Astrocyte (in vitro differentiated cells and primary cell): ENCODE measurements around the gene ARL4C. TPM values are rescaled to one million over a fixed set of nuclear protein-coding genes. Genes with fewer than 3 reads are reported as not detected.

Source experiments
- DNase-seq: peaks from one replicate; pipeline ENCODE4 v3.0.0-alpha.2; 2010; ENCODE audit warnings: low read depth
- FAIRE-seq: peaks from 2 replicates; lab custom pipeline; 2011; peaks lifted over from hg19 to GRCh38; lab: Jason Lieb, UNC
- H2AFZ ChIP-seq: 2 replicates; pipeline ENCODE4 v1.6.0; 2012; ENCODE audit warnings: low read depth, low read length, inconsistent platforms
- H3K27ac ChIP-seq: 2 replicates; pipeline ENCODE4 v1.5.1; 2011; ENCODE audit warnings: low read depth, low read length, inconsistent platforms
- H3K27me3 ChIP-seq: 2 replicates; pipeline ENCODE4 v1.6.0; 2011; ENCODE audit warnings: low read length, inconsistent platforms; ENCODE audit not compliant: insufficient read depth
- H3K36me3 ChIP-seq: 2 replicates; pipeline ENCODE4 v1.5.1; 2011; ENCODE audit warnings: low read length, inconsistent platforms; ENCODE audit not compliant: insufficient read depth
- H3K4me1 ChIP-seq: 2 replicates; pipeline ENCODE4 v1.5.1; 2011; ENCODE audit warnings: low read length, inconsistent platforms; ENCODE audit not compliant: insufficient read depth
- H3K4me2 ChIP-seq: 2 replicates; pipeline ENCODE4 v1.6.0; 2012; ENCODE audit warnings: low read length, inconsistent platforms
- H3K4me3 ChIP-seq: 2 replicates; pipeline ENCODE4 v1.5.1; 2011; ENCODE audit warnings: low read depth, mild to moderate bottlenecking, low read length, inconsistent platforms; ENCODE audit not compliant: insufficient read depth
- H3K79me2 ChIP-seq: 2 replicates; pipeline ENCODE4 v1.6.0; 2012; ENCODE audit warnings: mild to moderate bottlenecking, low read length, inconsistent platforms; ENCODE audit not compliant: insufficient read depth
- H3K9ac ChIP-seq: 2 replicates; pipeline ENCODE4 v1.6.0; 2012; ENCODE audit warnings: mild to moderate bottlenecking, low read length, inconsistent platforms
- H3K9me3 ChIP-seq: 2 replicates; pipeline ENCODE4 v1.5.1; 2012; ENCODE audit warnings: low read depth, mild to moderate bottlenecking, low read length, inconsistent platforms; ENCODE audit not compliant: insufficient read depth
- H4K20me1 ChIP-seq: 2 replicates; pipeline ENCODE4 v1.6.0; 2012; ENCODE audit warnings: low read length, inconsistent platforms; ENCODE audit not compliant: insufficient read depth
- H3K27ac Mint-ChIP-seq: one replicate; pipeline ENCODE4 v1.8.0; 2021; ENCODE audit warnings: mild to moderate bottlenecking, mixed read lengths; ENCODE audit not compliant: unreplicated experiment
- H3K27me3 Mint-ChIP-seq: one replicate; pipeline ENCODE4 v1.8.0; 2021; ENCODE audit warnings: low read depth, mixed read lengths; ENCODE audit not compliant: unreplicated experiment
- H3K36me3 Mint-ChIP-seq: one replicate; pipeline ENCODE4 v1.8.0; 2021; ENCODE audit warnings: low read depth, mixed read lengths; ENCODE audit not compliant: unreplicated experiment
- H3K4me1 Mint-ChIP-seq: one replicate; pipeline ENCODE4 v1.8.0; 2021; ENCODE audit warnings: low read depth, mixed read lengths; ENCODE audit not compliant: unreplicated experiment
- H3K4me3 Mint-ChIP-seq: one replicate; pipeline ENCODE4 v1.8.0; 2021; ENCODE audit warnings: mild to moderate bottlenecking, moderate library complexity, mixed read lengths; ENCODE audit not compliant: unreplicated experiment
- H3K9me3 Mint-ChIP-seq: one replicate; pipeline ENCODE4 v1.8.0; 2021; ENCODE audit warnings: mild to moderate bottlenecking, mixed read lengths; ENCODE audit not compliant: unreplicated experiment
- EZH2 ChIP-seq: IDR thresholded peaks from 2 replicates; pipeline ENCODE4 v1.6.1; 2012; ENCODE audit warnings: mild to moderate bottlenecking, low read length, inconsistent platforms; ENCODE audit not compliant: insufficient read depth
- total RNA-seq: library from RNA; stranded (reverse); gene quantifications from 2 replicates; pipeline ENCODE4 v1.2.1, GENCODE V29; 2021
- TF ChIP-seq, protein P1 (sequence below): IDR thresholded peaks from 2 replicates; pipeline ENCODE4 v1.5.1; 2011; ENCODE audit warnings: low read depth, mild to moderate bottlenecking, inconsistent platforms, low read length, moderate library complexity; ENCODE audit not compliant: insufficient read depth

The ARL4C gene
- total RNA-seq, 1 donor from 2014 or later = 70.7 TPM

DNA sequence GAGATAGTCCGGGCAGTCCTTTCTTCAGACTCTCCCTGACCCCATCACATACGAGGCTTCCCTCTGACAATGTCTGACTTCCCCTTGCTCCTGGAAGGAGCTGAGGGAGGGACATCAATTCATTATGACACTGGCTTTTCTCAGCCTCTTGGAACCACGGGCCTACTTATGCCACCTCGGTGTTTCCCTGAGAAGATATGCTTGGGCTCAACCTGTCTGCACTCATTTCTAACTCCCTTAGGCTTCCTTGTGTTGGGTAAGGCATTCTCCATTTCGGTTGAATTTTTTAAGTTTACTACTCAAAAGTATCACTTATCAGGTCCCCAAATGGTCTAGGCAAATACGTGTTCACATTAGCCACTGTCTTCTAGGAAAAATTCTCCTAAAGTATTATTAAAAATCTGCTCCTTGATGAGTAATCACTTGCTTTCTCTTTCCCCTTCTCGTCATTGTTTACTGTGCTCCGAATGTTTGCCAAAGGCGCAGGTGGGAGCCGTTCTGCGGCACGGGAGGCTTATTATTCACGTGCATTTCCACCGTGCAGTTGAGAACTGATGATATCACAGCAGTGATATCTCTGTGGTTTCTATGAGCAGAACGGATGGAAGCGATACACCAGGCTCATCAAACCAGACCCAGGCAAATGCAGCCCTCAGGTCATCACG is 33.1 kb downstream of the ARL4C start:
- FAIRE-seq = no peak
- Histone ChIP-seq H3K9me3 (peaks cover 8% of the 10 kb centered on the region), H4K20me1 (no peaks in the 10 kb centered on the region), H2AFZ (no peak overlapping the region), H3K4me3 (no peak overlapping the region), H3K36me3 (no peaks in the 10 kb centered on the region), H3K27ac (no peak overlapping the region), H3K9ac (no peak overlapping the region), H3K27me3 (no peaks in the 10 kb centered on the region), H3K79me2 (no peaks in the 10 kb centered on the region), H3K4me1 (no peaks in the 10 kb centered on the region), H3K4me2 (no peak overlapping the region)
- H3K27ac Mint-ChIP-seq = no peak overlapping the region
- DNase-seq = no peak
- H3K4me3 Mint-ChIP-seq = no peak overlapping the region
- H3K36me3 Mint-ChIP-seq = peaks cover 2% of the 10 kb centered on the region
- peaks cover 16% of the 10 kb centered on the region for H3K9me3 Mint-ChIP-seq
- TF ChIP-seq, protein P1, sequence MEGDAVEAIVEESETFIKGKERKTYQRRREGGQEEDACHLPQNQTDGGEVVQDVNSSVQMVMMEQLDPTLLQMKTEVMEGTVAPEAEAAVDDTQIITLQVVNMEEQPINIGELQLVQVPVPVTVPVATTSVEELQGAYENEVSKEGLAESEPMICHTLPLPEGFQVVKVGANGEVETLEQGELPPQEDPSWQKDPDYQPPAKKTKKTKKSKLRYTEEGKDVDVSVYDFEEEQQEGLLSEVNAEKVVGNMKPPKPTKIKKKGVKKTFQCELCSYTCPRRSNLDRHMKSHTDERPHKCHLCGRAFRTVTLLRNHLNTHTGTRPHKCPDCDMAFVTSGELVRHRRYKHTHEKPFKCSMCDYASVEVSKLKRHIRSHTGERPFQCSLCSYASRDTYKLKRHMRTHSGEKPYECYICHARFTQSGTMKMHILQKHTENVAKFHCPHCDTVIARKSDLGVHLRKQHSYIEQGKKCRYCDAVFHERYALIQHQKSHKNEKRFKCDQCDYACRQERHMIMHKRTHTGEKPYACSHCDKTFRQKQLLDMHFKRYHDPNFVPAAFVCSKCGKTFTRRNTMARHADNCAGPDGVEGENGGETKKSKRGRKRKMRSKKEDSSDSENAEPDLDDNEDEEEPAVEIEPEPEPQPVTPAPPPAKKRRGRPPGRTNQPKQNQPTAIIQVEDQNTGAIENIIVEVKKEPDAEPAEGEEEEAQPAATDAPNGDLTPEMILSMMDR = no peak
- no peak for TF ChIP-seq EZH2
- H3K27me3 Mint-ChIP-seq = peaks cover 8% of the 10 kb centered on the region
- peaks cover 2% of the 10 kb centered on the region for H3K4me1 Mint-ChIP-seq

DNA sequence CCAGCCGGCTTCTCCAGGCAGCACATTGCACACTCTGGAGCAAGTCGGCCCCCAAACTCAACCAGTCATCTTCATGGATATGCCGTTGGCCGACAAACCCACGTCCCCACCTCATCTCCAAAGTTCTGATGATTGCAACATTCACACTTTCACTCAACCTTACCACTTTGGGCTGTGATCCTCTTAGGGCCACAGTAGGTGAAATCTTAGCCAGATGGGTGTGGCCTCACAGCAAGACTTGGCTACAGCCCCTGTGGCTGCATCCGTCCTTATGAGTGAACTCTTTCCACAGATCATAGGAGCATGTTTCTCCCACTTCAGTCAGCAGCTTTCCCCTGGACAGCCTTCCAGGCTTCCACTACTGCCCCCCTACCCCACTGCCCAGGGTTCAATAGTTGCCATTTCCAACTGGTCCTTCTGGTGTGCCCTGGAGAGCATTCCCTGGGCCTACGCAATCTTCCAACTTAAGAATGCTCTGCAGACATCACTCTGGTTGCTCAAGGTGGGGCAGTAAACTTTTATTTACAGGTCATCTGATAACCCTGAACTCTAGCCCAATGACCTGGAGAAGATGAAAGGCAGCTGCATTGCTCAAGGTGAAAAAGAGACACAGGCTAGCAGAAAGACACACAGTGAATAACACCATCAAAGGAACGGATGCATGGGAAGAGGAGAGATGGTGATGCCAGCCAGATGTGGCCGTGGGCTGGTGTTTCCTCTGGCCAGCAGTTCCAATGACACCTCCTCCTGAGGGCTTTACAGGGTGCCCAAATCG is 34.5 kb downstream of the ARL4C start:
- Histone ChIP-seq H2AFZ (no peak overlapping the region), H3K27ac (no peak overlapping the region), H3K36me3 (no peaks in the 10 kb centered on the region), H4K20me1 (no peaks in the 10 kb centered on the region), H3K79me2 (no peaks in the 10 kb centered on the region), H3K4me1 (no peaks in the 10 kb centered on the region), H3K9me3 (peaks cover 13% of the 10 kb centered on the region), H3K4me2 (no peak overlapping the region), H3K27me3 (no peaks in the 10 kb centered on the region), H3K4me3 (no peak overlapping the region), H3K9ac (no peak overlapping the region)
- H3K9me3 Mint-ChIP-seq = peaks cover 12% of the 10 kb centered on the region
- H3K27me3 Mint-ChIP-seq = peaks cover 8% of the 10 kb centered on the region
- FAIRE-seq (no peak), DNase-seq (no peak)
- H3K4me3 Mint-ChIP-seq = no peak overlapping the region
- no peaks in the 10 kb centered on the region for H3K4me1 Mint-ChIP-seq
- H3K36me3 Mint-ChIP-seq = peaks cover 4% of the 10 kb centered on the region
- TF ChIP-seq, protein P1 = no peak
- TF ChIP-seq EZH2 = no peak
- no peak overlapping the region for H3K27ac Mint-ChIP-seq
